Upper lobe of left lung (tissue), 6 donors: ENCODE data around the gene CCDC178. TPM values are rescaled to one million over a fixed set of nuclear protein-coding genes. Genes with fewer than 3 reads are reported as not detected.

Source experiments
- ATAC-seq, 2 donors: fragments of 200-7000 bp; cut with Tn5 transposase; one replicate each; pipeline ENCODE4 v1.9.1; 2022; ENCODE audit warnings: mild to moderate bottlenecking in 2 of 2, moderate library complexity in 2 of 2; ENCODE audit not compliant: low FRiP score in 2 of 2
- DNase-seq, 2 donors: peaks; one replicate each; pipeline ENCODE4 v3.0.0-alpha.2; 2019 to 2020
- H3K27ac ChIP-seq, 4 donors: fragments of 200-600 bp; sonication (generic); one replicate each; pipeline ENCODE4 v1.5.1; 2016 to 2019
- H3K27me3 ChIP-seq, 4 donors: fragments of 200-600 bp; sonication (generic); one replicate each; pipeline ENCODE4 v1.5.1; 2017 to 2019
- H3K36me3 ChIP-seq, 4 donors: fragments of 200-600 bp; sonication (generic); one replicate each; pipeline ENCODE4 v1.5.1; 2016 to 2019
- H3K4me1 ChIP-seq, 4 donors: fragments of 200-600 bp; sonication (generic); one replicate each; pipeline ENCODE4 v1.5.1; 2018 to 2019
- H3K4me3 ChIP-seq, 4 donors: fragments of 200-600 bp; sonication (generic); one replicate each; pipeline ENCODE4 v1.5.1; 2017 to 2019; ENCODE audit warnings: mild to moderate bottlenecking in 2 of 4, moderate library complexity in 1 of 4
- H3K9me3 ChIP-seq, 4 donors: fragments of 200-600 bp; sonication (generic); one replicate each; pipeline ENCODE4 v1.5.1; 2018 to 2019
- CTCF ChIP-seq, 6 experiments: fragments of 450-650 bp in 4 of 6; fragments of 200-600 bp in 2 of 6; sonication (generic) in 2 of 6; IDR thresholded peaks; one replicate each; pipeline ENCODE4 v1.5.1; 2016 to 2019; ENCODE audit warnings: antibody characterized with exemption in 6 of 6
- EP300 ChIP-seq, 4 donors: sonication (generic); formaldehyde crosslinking; IDR thresholded peaks; one replicate each; pipeline ENCODE4 v1.5.1; 2017; ENCODE audit warnings: antibody characterized with exemption in 4 of 4, control low read depth in 2 of 4
- POLR2A ChIP-seq, 4 donors: fragments of 450-650 bp; IDR thresholded peaks; one replicate each; pipeline ENCODE4 v1.5.1; 2016 to 2017; ENCODE audit warnings: antibody characterized with exemption in 4 of 4, mild to moderate bottlenecking in 2 of 4
- POLR2AphosphoS5 ChIP-seq, 2 donors: sonication (generic); formaldehyde crosslinking; IDR thresholded peaks; one replicate each; pipeline ENCODE4 v1.5.1; 2017; ENCODE audit warnings: antibody characterized with exemption in 2 of 2
- WGBS, 2 donors: methylation state at CpG; one replicate each; pipeline ENCODE4 v1.1.5; 2017 to 2018; 5-methylcytosine and 5-hydroxymethylcytosine counted together
- total RNA-seq, 6 donors: library from RNA; depleted of rRNA in 4 of 6; stranded (reverse); fragments of >200 nt in 4 of 6; gene quantifications; one replicate each; pipeline versions ENCODE4 v1.1.0 to v1.2.1, GENCODE V29; 2016 to 2021
- donor health status: DM: no; HTN: no; CAD: no; lungs with moderate emphysema.
- donor health status: DM: no; HTN: yes; CAD: no; lungs with severe emphysema.

Gene CCDC178
- total RNA-seq, 6 donors from 2014 or later: 0.89 to 1.4 TPM; not detected in 4

- 79 to 85% methylated on average over 3 of the region's 3 CpGs for WGBS, 2 donors
- H3K27ac ChIP-seq: no peak overlapping the region
- no peaks in the 10 kb centered on the region for H3K9me3 ChIP-seq
- TF ChIP-seq POLR2A (IDR thresholded peaks at IDR 0.05) (no peak), CTCF (IDR thresholded peaks at IDR 0.05) (no peak), POLR2AphosphoS5 (IDR thresholded peaks at IDR 0.05) (no peak)
- DNase-seq (no peak), ATAC-seq (no peak)
- no peaks in the 10 kb centered on the region for H3K36me3 ChIP-seq
- H3K27me3 ChIP-seq: no peaks in the 10 kb centered on the region
- no peaks in the 10 kb centered on the region for H3K4me1 ChIP-seq
- no peak overlapping the region for H3K4me3 ChIP-seq
These were observed 136.2 kb downstream of the CCDC178 start for GRCh38 chr18:33304277-33304676.

DNA sequence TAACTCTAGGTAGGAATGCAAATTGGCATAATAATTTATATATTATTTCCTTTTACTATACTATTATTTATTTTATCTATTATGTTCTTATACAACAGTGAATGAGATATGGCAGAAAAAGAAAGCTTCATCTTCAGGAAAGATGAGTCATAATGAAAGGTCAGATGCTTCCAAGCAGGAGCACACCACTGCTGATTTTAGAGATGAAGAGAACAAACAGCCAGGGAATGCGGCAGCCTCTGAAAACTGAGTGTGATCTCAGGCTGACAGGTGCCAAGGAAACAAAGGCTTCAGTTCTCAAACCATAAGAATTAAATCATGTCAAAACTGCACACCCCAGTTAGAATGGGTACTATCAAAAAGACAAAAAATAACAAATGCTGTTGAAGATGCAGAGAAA, 149.0 kb downstream of the CCDC178 start:
- TF ChIP-seq EP300 (IDR thresholded peaks at IDR 0.05) (no peak), POLR2A (IDR thresholded peaks at IDR 0.05) (no peak), CTCF (IDR thresholded peaks at IDR 0.05) (no peak), POLR2AphosphoS5 (IDR thresholded peaks at IDR 0.05) (no peak)
- Histone ChIP-seq H3K27me3 (no peaks in the 10 kb centered on the region), H3K36me3 (no peaks in the 10 kb centered on the region), H3K27ac (no peak overlapping the region), H3K9me3 (no peaks in the 10 kb centered on the region), H3K4me3 (no peak overlapping the region), H3K4me1 (no peaks in the 10 kb centered on the region)
- ATAC-seq (no peak), DNase-seq (no peak)
- 45 to 67% methylated on average over 1 of the region's 1 CpG for WGBS, 2 donors

- no peaks in the 10 kb centered on the region for H3K36me3 ChIP-seq
- ATAC-seq (no peak), DNase-seq (no peak)
- H3K9me3 ChIP-seq: no peaks in the 10 kb centered on the region
- WGBS, 2 donors: 81 to 87% methylated on average over 3 of the region's 3 CpGs
- TF ChIP-seq CTCF (IDR thresholded peaks at IDR 0.05) (no peak), POLR2AphosphoS5 (IDR thresholded peaks at IDR 0.05) (no peak), POLR2A (IDR thresholded peaks at IDR 0.05) (no peak), EP300 (IDR thresholded peaks at IDR 0.05) (no peak)
- no peaks in the 10 kb centered on the region for H3K27me3 ChIP-seq
- H3K4me1 ChIP-seq: no peaks in the 10 kb centered on the region
- no peak overlapping the region for H3K4me3 ChIP-seq
- H3K27ac ChIP-seq: no peak overlapping the region
These were observed 152.3 kb downstream of the CCDC178 start for GRCh38 chr18:33288082-33288716.

DNA sequence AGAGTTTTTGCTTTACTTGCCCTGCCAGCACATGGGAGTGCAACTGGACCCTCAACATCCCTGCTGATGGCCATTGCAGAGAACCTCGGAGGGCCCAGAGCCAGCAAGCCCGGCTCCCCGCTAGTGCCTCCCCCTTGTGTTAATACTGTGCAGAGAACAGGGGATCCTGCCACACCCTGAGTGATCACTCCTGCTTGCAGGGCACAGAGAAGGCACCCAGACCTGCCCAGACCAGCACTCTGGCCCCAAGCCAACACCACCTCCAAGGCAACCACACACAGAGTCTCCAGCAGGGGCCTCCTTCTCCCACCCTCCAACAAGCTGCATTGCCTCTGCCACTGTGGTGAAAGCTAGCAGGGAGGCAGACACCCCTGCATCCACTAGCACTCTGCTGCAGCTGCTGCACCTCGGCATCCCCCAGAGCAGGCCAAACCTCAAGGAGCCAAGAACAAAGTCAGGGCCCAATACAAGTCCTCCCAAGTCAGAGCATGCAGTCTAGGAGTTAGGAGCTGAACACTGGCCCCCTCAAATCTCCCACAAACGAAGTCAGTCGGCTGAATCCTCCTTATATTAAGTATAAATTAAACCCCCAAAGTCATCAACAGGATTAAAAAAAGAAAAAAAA, 157.7 kb downstream of the CCDC178 start:
- H3K4me3 ChIP-seq: no peak overlapping the region
- no peaks in the 10 kb centered on the region for H3K36me3 ChIP-seq
- H3K9me3 ChIP-seq: no peaks in the 10 kb centered on the region
- ATAC-seq (peak in 1 of 2 donors; percentile 37), DNase-seq (peak in 1 of 2 donors; percentile 20)
- no peak for TF ChIP-seq POLR2A (IDR thresholded peaks at IDR 0.05)
- TF ChIP-seq POLR2AphosphoS5 (IDR thresholded peaks at IDR 0.05): no peak
- TF ChIP-seq CTCF (IDR thresholded peaks at IDR 0.05): no peak
- no peak for TF ChIP-seq EP300 (IDR thresholded peaks at IDR 0.05)
- H3K27me3 ChIP-seq: no peaks in the 10 kb centered on the region
- WGBS, 2 donors: 81 to 98% methylated on average over 5 to 6 of the region's 6 CpGs
- H3K27ac ChIP-seq: no peak overlapping the region
- H3K4me1 ChIP-seq: no peaks in the 10 kb centered on the region

DNA sequence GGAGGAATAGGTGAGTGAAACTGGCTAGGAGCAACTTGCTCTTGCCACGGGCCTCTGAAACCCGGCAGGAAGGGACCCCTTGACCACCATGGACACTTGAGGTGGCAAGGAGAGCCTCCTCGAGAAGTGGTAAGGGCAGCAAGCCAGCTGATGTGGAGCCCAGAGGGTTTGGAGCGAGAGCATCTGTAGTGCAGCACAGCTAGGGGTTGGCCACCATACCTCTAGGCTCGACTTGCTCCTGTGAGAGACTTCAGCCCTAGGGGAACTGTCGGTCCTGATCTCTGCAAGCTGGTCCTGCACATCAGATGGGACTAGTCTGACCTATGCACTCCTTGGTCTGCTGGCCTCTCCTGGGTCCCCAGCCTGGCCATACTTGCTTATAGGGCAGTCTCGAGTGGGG, 158.4 kb downstream of the CCDC178 start:
- DNase-seq (no peak), ATAC-seq (peak in 1 of 2 donors; percentile 30)
- WGBS, 2 donors: 74 to 96% methylated on average over 4 to 7 of the region's 7 CpGs
- H3K36me3 ChIP-seq: no peaks in the 10 kb centered on the region
- H3K4me3 ChIP-seq: no peak overlapping the region
- no peak overlapping the region for H3K27ac ChIP-seq
- no peak for TF ChIP-seq POLR2A (IDR thresholded peaks at IDR 0.05)
- TF ChIP-seq EP300 (IDR thresholded peaks at IDR 0.05): no peak
- no peak for TF ChIP-seq CTCF (IDR thresholded peaks at IDR 0.05)
- H3K4me1 ChIP-seq: no peaks in the 10 kb centered on the region
- H3K27me3 ChIP-seq: no peaks in the 10 kb centered on the region
- H3K9me3 ChIP-seq: no peaks in the 10 kb centered on the region
